Hematopoietic multipotent progenitor cell (in vitro differentiated cells): ENCODE data around the gene BMF. TPM values are rescaled to one million over a fixed set of nuclear protein-coding genes. Genes with fewer than 3 reads are reported as not detected.
A peak's percentile ranks its signal among the peaks of the same experiment; 100 is the strongest.
"Not testable (repeated sequence)": the region's sequence is repeated elsewhere in the genome, so short reads cannot be mapped to it uniquely, and the experiment has no call there.

ENCODE experiments used
- DNase-seq, 3 donors: peaks; one replicate each; pipeline ENCODE4 v3.0.0-alpha.2; 2011 to 2015; ENCODE audit warnings: low read depth in 2 of 3, low spot score in 2 of 3
- total RNA-seq: library from RNA; depleted of rRNA; stranded (reverse); fragments of >200 nt; gene quantifications from one replicate; pipeline ENCODE4 v1.2.3, GENCODE V29; 2012

BMF gene
- 25.3 TPM for total RNA-seq

GRCh38 chr15:40108855-40109735 lies at the start of gene BMF:
Gene BMF, minus strand, starts transcription at chr15:40108879. Its CDS starts 2,793 bp downstream, at chr15:40106086.
- DNase-seq: peak; percentile 85 to 99 (median 99)

GRCh38 chr15:40157778-40158447 lies 49.2 kb upstream of the BMF start:
- DNase-seq: no peak

GRCh38 chr15:40155270-40155910 lies 46.7 kb upstream of the BMF start:
- DNase-seq: no peak

GRCh38 chr15:40154821-40155220 lies 46.1 kb upstream of the BMF start:
- not testable (repeated sequence) for DNase-seq

GRCh38 chr15:40151991-40152390 lies 43.3 kb upstream of the BMF start:
- DNase-seq: no peak

- no peak for DNase-seq
These were observed 42.8 kb upstream of the BMF start for GRCh38 chr15:40151499-40151898.

GRCh38 chr15:40150163-40150925 lies 41.7 kb upstream of the BMF start:
- DNase-seq: peak in 2 of 3 donors; percentile 56 to 81

- DNase-seq: no peak
These were observed 40.7 kb upstream of the BMF start for GRCh38 chr15:40149339-40149738.

GRCh38 chr15:40146037-40146436 lies 37.4 kb upstream of the BMF start:
- DNase-seq: no peak

GRCh38 chr15:40142428-40142827 lies 33.7 kb upstream of the BMF start:
- no peak for DNase-seq

- DNase-seq: not testable (repeated sequence)
These were observed 29.5 kb upstream of the BMF start for GRCh38 chr15:40138201-40138570.

- DNase-seq: no peak
These were observed 28.9 kb upstream of the BMF start for GRCh38 chr15:40137303-40138200.

- DNase-seq: no peak
These were observed 28.0 kb upstream of the BMF start for GRCh38 chr15:40136470-40137302.

GRCh38 chr15:40135846-40136450 lies 27.3 kb upstream of the BMF start:
- not testable (repeated sequence) for DNase-seq

- no peak for DNase-seq
These were observed 26.2 kb upstream of the BMF start for GRCh38 chr15:40134885-40135284.

GRCh38 chr15:40133544-40133943 lies 24.9 kb upstream of the BMF start:
- DNase-seq: no peak

GRCh38 chr15:40130799-40131502 lies 22.3 kb upstream of the BMF start:
- DNase-seq: no peak

GRCh38 chr15:40130118-40130517 lies 21.4 kb upstream of the BMF start:
- no peak for DNase-seq
